Gastroesophageal sphincter (tissue), 3 donors: Measurements from ENCODE around the gene VIPR2.

Source experiments
- POLR2A ChIP-seq, 2 donors: fragments of 450-650 bp; IDR thresholded peaks; one replicate each; pipeline ENCODE4 v1.6.1; 2017; ENCODE audit warnings: antibody characterized with exemption in 2 of 2, mild to moderate bottlenecking in 2 of 2, moderate library complexity in 1 of 2
- TF ChIP-seq, protein P1 (sequence below), 4 experiments: fragments of 200-600 bp in 2 of 4; fragments of 450-650 bp in 2 of 4; sonication (generic) in 1 of 4; IDR thresholded peaks; one replicate each; pipeline ENCODE4 v1.5.1; 2017 to 2019; ENCODE audit warnings: antibody characterized with exemption in 4 of 4, mild to moderate bottlenecking in 2 of 4, moderate library complexity in 2 of 4

DNA sequence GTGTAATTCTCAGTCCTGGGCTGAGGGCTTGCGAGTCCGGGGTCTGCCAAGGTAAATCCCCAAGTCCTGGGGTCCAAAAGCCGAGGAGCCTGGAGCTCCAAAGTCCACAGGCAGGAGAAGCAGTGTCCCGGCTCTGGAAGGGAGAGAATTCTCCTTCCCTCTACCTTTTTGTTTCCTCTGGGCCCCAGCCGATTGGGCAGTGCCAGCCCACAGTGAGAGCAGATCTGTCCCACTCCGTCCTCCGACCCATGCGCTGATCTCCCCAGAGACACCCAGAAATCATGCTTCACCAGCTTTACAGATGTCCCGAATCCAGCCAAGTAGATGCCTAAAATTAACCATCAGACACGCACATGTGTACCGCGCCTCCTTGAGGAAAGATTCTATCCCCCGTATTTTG is 8.1 kb upstream of the VIPR2 start:
- TF ChIP-seq, protein P1, sequence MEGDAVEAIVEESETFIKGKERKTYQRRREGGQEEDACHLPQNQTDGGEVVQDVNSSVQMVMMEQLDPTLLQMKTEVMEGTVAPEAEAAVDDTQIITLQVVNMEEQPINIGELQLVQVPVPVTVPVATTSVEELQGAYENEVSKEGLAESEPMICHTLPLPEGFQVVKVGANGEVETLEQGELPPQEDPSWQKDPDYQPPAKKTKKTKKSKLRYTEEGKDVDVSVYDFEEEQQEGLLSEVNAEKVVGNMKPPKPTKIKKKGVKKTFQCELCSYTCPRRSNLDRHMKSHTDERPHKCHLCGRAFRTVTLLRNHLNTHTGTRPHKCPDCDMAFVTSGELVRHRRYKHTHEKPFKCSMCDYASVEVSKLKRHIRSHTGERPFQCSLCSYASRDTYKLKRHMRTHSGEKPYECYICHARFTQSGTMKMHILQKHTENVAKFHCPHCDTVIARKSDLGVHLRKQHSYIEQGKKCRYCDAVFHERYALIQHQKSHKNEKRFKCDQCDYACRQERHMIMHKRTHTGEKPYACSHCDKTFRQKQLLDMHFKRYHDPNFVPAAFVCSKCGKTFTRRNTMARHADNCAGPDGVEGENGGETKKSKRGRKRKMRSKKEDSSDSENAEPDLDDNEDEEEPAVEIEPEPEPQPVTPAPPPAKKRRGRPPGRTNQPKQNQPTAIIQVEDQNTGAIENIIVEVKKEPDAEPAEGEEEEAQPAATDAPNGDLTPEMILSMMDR (IDR thresholded peaks at IDR 0.05) = no peak
- no peak for TF ChIP-seq POLR2A (IDR thresholded peaks at IDR 0.05)
